Raji (cell line): ENCODE data around the gene LDLR.

ENCODE experiments used
- POLR2A ChIP-seq: IDR thresholded peaks from 2 replicates; pipeline ENCODE4 v1.6.1; 2011; ENCODE audit warnings: low read depth, low read length, control low read depth; ENCODE audit not compliant: insufficient read depth

The LDLR gene

GRCh38 chr19:11115895-11116446, 26.7 kb downstream of the LDLR start:
- TF ChIP-seq POLR2A: no peak

GRCh38 chr19:11116507-11116906, 27.2 kb downstream of the LDLR start:
- no peak for TF ChIP-seq POLR2A

- no peak for TF ChIP-seq POLR2A
These were observed 33.9 kb downstream of the LDLR start for GRCh38 chr19:11123114-11123513.

GRCh38 chr19:11125994-11126685, 36.9 kb downstream of the LDLR start:
- TF ChIP-seq POLR2A: no peak

GRCh38 chr19:11127905-11128304, 38.6 kb downstream of the LDLR start:
- TF ChIP-seq POLR2A: no peak

DNA sequence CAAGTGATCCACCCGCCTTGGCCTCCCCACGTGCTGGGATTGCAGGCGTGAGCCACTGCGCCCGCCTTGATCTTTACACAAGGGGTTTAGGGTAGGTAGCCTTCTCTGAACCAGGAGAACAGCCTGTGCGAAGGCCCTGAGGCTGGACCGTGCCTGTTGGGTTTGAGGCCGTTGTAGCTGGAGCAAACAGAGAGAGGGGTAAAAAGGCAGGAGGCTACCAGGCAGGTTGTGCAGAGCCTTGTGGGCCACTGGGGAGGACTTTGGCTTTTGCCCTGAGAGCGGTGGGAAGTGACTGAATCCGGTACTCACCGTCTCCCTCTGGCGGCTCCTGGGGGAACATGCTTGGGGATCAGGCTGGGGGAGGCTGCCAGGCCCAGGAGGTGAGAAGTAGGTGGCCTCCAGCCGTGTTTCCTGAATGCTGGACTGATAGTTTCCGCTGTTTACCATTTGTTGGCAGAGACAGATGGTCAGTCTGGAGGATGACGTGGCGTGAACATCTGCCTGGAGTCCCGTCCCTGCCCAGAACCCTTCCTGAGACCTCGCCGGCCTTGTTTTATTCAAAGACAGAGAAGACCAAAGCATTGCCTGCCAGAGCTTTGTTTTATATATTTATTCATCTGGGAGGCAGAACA, 41.7 kb downstream of the LDLR start:
- TF ChIP-seq POLR2A: no peak

GRCh38 chr19:11131471-11131870, 42.2 kb downstream of the LDLR start:
- no peak for TF ChIP-seq POLR2A

GRCh38 chr19:11136400-11137101, 47.3 kb downstream of the LDLR start:
- TF ChIP-seq POLR2A: no peak

- TF ChIP-seq POLR2A: no peak
These were observed 48.5 kb downstream of the LDLR start for GRCh38 chr19:11137542-11138384.

- 0 out of 2 replicates have a peak, but pooled peaks have one; percentile 9 for TF ChIP-seq POLR2A
These were observed 49.5 kb downstream of the LDLR start for GRCh38 chr19:11138601-11139300.

- no peak for TF ChIP-seq POLR2A
These were observed 51.6 kb downstream of the LDLR start for GRCh38 chr19:11140896-11141295.

DNA sequence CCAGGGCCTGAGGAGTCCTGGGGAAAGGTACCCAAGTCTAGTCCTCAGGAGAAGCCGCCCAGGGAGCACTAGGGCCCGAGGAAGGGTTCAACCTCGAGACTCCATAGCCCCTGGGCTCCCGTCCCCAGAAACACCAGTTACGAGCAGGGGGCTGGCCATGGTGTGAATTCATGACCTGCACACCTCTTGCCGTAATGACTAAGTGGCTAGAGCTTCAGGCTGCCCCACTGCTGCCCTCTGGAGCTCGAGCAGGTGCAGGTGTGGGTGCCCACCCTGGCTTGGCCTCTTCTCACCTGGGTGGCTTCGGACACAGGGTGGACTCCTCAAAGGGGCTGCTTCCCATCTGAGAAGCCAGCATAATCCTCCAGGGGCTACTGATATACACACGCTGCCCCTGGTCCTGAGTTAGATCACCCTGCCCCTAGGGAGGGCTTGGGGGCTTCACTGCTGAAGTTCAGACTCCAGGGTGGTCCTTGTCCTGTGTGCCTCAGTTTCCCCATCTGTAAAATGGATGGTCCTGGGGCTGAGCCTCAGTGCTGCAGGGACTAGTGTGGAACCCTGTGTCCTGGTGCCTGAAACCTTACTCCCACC, 52.8 kb downstream of the LDLR start:
- TF ChIP-seq POLR2A: no peak

GRCh38 chr19:11142528-11143171, 53.4 kb downstream of the LDLR start:
- no peak for TF ChIP-seq POLR2A
